GM19452 (cell line): ENCODE measurements around the gene SLCO2B1.

Experiments
- ATAC-seq: cut with Tn5 transposase; IDR thresholded peaks from one replicate; pipeline ENCODE4 v1.9.1; 2021; ENCODE audit not compliant: unreplicated experiment

SLCO2B1 gene

DNA sequence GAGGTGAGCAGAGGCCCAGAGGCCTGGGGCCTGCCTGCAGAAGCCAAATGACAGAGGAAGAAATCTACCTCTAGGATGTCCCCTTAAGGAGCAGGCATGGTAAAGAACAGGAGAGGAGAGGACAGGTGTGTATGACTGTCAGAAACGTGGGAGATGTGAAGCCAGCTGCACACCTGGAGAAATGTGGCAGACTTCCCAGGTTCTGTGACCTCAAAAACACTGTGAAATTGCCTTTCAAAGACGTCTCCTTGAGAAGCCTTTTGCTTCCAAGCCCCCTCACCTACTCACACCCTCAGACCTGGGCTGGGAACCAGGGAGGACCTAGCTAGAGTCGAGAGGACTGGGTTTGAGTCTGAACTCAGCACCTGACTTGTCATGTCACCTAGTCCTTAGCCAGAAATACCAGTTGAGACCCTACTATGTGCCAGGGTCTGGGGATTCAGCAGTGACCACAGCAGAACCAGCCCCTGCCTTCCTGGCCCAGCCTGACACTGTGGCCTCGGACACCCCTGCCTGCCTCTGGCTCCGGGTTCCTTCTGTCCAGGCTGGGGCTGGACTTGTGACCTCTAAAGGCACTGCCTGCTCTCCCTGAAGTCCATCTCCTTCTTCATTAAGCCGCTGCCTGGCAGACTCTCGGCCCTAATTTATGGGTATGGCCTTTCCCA, 95.2 kb downstream of the SLCO2B1 start:
- ATAC-seq: no peak

DNA sequence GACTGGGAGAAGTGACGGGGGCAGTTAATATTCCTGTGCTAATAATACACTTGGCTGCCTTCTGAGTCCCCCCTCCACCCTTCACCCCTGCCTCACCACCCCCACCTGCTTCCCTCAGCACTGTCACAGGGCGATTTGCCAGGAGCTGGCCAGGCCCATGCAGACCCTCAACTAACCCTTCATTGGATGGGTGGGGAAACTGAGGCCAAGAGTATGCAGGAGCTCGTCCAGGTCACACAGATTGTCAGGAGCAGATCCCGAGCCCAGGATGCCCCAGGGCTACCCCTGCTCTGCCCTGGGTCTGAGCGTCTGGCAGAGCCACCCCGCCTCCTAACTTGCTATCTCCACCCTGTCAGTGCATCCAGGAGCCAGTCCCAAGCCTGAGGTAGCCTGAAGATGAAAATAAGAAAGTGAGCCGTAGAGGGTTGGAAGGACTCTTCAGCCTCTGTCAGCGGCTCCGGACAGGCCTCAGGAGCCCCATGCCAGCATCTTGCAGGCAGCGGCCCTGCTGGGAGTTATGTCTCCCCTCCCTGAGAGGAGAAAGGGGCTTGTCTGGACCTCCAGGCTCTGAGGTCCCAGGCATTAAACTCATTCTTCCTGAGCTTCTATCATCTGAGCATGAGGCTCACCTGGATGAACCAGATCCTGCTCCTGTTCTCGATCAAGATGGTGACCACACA, 95.9 kb downstream of the SLCO2B1 start:
- no peak for ATAC-seq

DNA sequence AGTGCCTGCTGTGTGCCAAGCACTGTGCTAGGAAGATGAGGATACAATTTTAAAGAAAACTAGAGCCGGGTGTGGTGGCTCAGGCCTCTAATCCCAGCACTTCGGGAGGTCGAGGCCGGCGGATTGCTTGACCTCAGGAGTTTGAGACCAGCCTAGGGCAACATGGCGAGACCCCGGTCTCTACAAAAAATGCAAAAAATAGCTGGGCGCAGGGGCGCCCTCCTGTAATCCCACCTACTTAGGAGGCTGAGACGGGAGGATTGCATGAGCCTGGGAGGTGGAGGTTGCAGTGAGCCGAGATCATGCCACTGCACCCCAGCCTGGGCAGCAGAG, 98.0 kb downstream of the SLCO2B1 start:
- ATAC-seq: no peak

DNA sequence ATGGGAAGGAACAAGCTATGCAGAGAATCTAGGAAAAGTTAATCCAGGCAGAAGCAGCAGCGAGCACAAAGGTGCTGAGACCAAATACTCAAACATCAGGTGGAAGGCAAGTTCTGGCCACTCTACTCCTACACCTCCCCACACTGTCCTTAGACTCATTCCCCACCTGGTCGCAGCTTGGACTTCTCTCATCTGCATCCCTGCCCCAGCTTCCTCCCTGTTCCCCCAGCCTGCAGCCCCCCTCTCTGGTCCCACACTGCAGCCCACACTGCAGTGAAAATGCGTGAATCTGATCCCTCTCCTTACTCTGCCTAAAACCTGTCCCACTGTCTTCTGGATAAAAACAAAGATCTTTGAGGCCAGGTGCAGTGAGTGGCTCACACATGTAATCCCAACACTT, 98.8 kb downstream of the SLCO2B1 start:
- ATAC-seq: no peak

DNA sequence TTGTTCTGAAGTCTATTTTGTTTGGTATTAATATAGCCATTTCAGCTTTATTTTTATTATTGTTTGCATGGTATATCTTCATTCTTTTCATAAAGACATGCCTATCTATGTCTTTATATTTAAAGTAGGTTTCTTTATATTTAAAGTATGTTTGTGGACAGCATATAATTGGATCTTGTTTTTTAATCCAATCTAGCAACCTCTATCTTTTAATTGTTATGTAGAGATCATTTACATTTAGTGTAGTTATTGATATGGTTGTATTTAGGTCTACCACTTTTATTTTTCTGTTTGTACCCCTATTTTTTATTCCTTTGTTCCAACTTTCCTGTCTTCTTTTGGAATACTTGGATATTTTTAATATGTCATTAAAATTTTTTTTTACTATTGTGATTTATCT, 103.4 kb downstream of the SLCO2B1 start:
- ATAC-seq: no peak
